HG03442 (cell line): ENCODE measurements around the gene CLCN5.

Source experiments
- ATAC-seq: cut with Tn5 transposase; IDR thresholded peaks from one replicate; pipeline ENCODE4 v1.9.1; 2021; ENCODE audit warnings: mild to moderate bottlenecking, moderate library complexity; ENCODE audit not compliant: unreplicated experiment

Gene CLCN5

GRCh38 chrX:49932791-49933190 is 10.4 kb downstream of the CLCN5 start:
- ATAC-seq = no peak

- no peak for ATAC-seq
These were observed 11.8 kb downstream of the CLCN5 start for GRCh38 chrX:49934148-49934547.

DNA sequence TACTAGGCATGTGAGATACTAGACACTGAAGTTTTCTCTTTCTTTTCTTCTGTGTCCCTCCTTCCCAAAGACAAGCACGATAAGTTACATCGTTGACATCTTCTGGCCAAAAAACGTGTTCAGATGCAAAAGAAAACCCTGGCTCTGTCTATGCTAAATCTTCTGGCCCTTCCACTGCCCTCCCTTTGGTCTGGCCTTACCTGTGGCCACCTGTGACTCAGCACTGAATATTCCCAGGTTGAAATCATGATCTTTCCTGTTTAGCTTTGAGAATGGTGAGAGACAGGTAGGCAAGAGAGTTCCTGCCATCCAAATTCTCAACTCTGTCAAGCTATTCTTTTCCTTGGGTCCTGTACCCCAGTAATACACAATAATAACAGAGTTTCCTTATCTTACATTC is 12.3 kb downstream of the CLCN5 start:
- no peak for ATAC-seq

DNA sequence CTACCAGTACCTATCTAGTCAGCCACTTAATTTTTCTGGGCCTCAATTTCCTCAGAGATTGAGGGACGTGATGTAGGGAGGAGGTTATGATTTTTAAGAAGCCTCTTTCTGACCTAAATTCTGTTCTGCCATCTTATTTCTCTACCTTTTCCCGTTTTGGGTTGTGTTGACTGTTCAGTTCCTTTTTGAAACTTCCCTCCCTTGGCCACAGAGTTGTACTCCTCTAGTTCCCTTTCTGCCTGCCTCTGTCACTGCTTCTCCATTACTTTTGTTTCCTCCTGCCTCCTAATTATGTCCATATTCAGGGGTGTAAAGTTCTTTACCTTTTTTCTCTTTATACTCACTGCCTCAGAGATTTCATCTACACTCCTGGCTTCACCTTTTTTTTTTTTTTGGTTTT is 25.4 kb downstream of the CLCN5 start:
- no peak for ATAC-seq

- ATAC-seq = no peak
These were observed 27.6 kb downstream of the CLCN5 start for GRCh38 chrX:49949961-49950360.

DNA sequence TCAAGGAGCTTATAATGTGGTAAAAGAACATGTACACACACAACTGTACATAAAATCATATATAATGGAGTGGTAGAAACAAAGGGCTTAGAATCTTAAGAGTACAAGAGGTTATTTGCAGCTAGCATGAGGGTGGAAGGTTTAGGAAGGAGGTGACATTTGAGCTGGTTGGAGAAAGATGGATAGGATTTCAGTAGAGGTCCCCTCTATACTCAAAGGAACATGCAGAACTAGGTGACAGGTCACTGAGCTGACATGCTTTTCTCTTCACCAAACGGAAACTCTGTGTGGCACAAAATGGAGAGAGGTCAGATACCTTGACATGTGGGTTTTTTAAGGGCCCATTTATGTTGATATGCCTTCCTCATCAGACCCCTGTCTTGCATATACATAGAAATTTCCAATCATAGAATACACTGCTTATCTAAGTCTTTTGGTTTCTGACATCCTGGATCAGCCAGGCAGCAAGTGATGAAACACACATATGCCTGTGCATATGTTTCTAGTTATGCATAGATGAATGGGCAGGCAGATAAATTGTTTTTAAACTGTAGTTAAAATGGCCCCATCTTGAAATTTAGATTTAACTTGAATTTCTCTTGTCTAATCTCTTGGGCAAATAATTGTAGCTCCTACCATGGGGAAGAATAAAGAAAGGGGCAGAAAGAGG is 29.3 kb downstream of the CLCN5 start:
- ATAC-seq = no peak

- ATAC-seq = no peak
These were observed 33.9 kb downstream of the CLCN5 start for GRCh38 chrX:49956313-49956712.

GRCh38 chrX:49958727-49959485 is 36.5 kb downstream of the CLCN5 start:
- ATAC-seq = no peak

DNA sequence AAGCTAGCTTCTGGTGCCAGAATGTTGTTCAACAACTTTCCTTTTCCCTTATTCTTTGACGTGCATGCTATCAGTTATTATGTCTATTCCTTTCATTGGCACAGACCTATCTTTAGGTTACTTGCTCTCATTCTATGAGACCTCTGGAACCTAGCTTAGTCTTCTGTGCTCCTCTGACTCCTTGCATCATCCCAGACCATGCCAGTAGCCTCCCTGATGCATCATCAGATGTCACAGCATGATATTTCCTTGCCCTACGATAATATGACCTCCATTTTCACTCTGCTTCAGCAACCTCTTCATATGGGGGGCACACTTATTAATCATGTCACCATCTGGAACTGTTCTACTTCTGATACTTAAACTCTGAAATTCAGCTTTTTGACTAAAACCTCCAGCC is 37.2 kb downstream of the CLCN5 start:
- no peak for ATAC-seq

DNA sequence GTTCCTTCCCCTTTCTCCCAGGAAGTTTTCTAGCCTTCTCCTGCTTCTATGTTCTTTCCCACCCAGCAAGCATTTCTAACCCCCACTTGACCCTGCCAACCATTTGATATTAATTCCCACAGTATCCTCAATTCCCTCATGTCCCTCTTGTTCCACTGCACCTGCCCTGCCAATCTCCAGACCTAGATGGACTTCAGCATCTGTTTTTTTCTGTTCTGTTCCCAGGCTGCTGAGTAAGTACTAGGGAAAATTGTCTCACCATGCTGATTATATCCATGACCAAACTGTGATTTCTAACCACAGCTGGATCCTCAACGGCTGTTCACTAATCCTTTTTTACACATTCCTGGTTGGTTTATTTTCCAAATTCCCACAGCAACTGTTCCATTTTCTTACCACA is 37.7 kb downstream of the CLCN5 start:
- no peak for ATAC-seq

DNA sequence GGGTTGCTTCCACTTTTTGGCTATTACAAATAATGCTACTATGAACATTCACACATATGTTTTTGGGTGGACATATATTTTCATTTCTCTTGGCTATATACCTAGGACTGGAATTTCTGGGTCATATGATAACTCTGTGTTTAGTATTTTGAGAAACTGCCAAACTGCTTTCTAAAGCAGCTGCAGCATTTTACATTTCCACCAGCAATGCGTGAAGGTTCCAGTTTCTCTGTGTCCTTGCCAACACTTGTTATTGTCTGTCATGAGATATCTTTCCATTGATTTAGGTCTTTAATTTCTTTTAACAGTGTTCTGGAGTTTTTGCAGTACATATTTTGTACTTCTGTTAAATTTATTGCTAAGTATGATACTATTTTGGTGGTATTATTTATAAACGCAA is 48.3 kb downstream of the CLCN5 start:
- no peak for ATAC-seq

DNA sequence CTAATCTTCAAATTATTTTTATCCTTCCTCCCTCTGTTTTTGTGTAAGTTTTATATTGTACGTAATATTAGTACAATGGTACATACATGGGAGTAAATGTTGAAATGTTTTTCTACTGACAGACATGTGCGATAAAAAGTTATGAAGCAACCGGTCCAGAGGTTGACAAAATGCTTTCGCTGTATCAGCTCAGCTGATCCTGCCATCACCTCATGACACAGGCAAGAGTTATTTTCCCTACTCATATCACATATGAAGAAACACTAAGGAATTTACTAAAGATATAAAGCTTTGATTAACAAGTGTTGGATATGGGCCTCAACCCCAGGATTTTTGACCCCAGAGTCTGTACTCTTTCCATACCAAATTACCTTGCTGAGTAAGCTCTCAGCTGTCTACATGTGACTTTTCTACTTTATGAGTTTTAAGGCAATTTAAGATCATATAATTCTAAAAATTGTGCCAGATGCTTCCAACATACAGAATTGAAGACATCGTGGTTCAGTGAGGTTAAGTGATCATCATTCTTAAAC is 50.0 kb downstream of the CLCN5 start:
- no peak for ATAC-seq

- no peak for ATAC-seq
These were observed 54.3 kb downstream of the CLCN5 start for GRCh38 chrX:49976682-49977197.

- no peak for ATAC-seq
These were observed 55.1 kb downstream of the CLCN5 start for GRCh38 chrX:49977319-49978090.

DNA sequence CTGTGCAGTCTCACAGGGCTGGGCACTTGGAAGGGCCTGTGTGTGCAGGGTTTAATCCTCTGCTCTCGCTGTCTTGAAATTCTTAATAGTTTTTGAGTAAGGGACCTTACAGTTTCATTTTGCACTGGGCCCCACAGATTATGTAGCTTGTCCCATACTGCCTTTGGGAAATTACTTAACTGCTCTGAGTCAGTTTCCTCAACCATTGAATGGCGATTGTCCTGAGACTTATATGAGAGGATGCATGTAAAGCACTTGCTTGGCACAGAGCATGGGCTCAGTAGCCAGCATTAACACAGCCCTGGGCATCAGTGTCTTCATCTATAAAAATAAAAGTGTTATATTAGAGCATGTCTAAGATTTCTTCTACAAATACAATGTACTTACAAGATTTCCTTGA is 55.8 kb downstream of the CLCN5 start:
- ATAC-seq = no peak

GRCh38 chrX:49986058-49986457 is 63.7 kb downstream of the CLCN5 start:
- no peak for ATAC-seq

GRCh38 chrX:49987651-49988050 is 65.3 kb downstream of the CLCN5 start:
- ATAC-seq = no peak

- ATAC-seq = no peak
These were observed 65.7 kb downstream of the CLCN5 start for GRCh38 chrX:49988143-49988542.

- ATAC-seq = no peak
These were observed 69.4 kb downstream of the CLCN5 start for GRCh38 chrX:49991758-49992157.

DNA sequence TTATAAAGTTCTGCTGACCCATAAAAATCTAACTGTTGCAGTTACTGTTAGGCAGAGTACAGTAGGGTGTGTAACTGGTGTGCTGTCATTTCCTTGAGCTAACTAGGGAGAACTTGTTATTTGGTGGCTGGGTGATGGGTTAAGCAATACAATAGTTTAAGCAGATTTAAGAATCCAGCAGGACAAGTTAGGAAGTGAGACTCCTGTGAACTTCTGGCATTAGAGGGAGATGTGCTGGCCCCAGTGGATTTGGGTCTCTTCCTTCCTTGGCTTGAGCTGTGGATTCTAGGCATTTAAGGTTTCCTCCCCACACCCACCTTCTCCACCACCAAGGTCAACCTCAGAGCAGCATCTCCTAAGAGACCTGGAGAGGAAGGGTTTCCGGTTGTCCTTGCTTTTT is 70.5 kb downstream of the CLCN5 start:
- no peak for ATAC-seq

- no peak for ATAC-seq
These were observed 71.3 kb downstream of the CLCN5 start for GRCh38 chrX:49993661-49994060.
